Astrocyte (in vitro differentiated cells and primary cell): ENCODE data around the gene NET1. TPM values are rescaled to one million over a fixed set of nuclear protein-coding genes. Genes with fewer than 3 reads are reported as not detected.
"Not testable (repeated sequence)": the region's sequence is repeated elsewhere in the genome, so short reads cannot be mapped to it uniquely, and the experiment has no call there.

ENCODE experiments used
- DNase-seq: peaks from one replicate; pipeline ENCODE4 v3.0.0-alpha.2; 2010; ENCODE audit warnings: low read depth
- FAIRE-seq: peaks from 2 replicates; lab custom pipeline; 2011; peaks lifted over from hg19 to GRCh38; lab: Jason Lieb, UNC
- H2AFZ ChIP-seq: 2 replicates; pipeline ENCODE4 v1.6.0; 2012; ENCODE audit warnings: low read depth, low read length, inconsistent platforms
- H3K27ac ChIP-seq: 2 replicates; pipeline ENCODE4 v1.5.1; 2011; ENCODE audit warnings: low read depth, low read length, inconsistent platforms
- H3K27me3 ChIP-seq: 2 replicates; pipeline ENCODE4 v1.6.0; 2011; ENCODE audit warnings: low read length, inconsistent platforms; ENCODE audit not compliant: insufficient read depth
- H3K36me3 ChIP-seq: 2 replicates; pipeline ENCODE4 v1.5.1; 2011; ENCODE audit warnings: low read length, inconsistent platforms; ENCODE audit not compliant: insufficient read depth
- H3K4me1 ChIP-seq: 2 replicates; pipeline ENCODE4 v1.5.1; 2011; ENCODE audit warnings: low read length, inconsistent platforms; ENCODE audit not compliant: insufficient read depth
- H3K4me2 ChIP-seq: 2 replicates; pipeline ENCODE4 v1.6.0; 2012; ENCODE audit warnings: low read length, inconsistent platforms
- H3K4me3 ChIP-seq: 2 replicates; pipeline ENCODE4 v1.5.1; 2011; ENCODE audit warnings: low read depth, mild to moderate bottlenecking, low read length, inconsistent platforms; ENCODE audit not compliant: insufficient read depth
- H3K79me2 ChIP-seq: 2 replicates; pipeline ENCODE4 v1.6.0; 2012; ENCODE audit warnings: mild to moderate bottlenecking, low read length, inconsistent platforms; ENCODE audit not compliant: insufficient read depth
- H3K9ac ChIP-seq: 2 replicates; pipeline ENCODE4 v1.6.0; 2012; ENCODE audit warnings: mild to moderate bottlenecking, low read length, inconsistent platforms
- H3K9me3 ChIP-seq: 2 replicates; pipeline ENCODE4 v1.5.1; 2012; ENCODE audit warnings: low read depth, mild to moderate bottlenecking, low read length, inconsistent platforms; ENCODE audit not compliant: insufficient read depth
- H4K20me1 ChIP-seq: 2 replicates; pipeline ENCODE4 v1.6.0; 2012; ENCODE audit warnings: low read length, inconsistent platforms; ENCODE audit not compliant: insufficient read depth
- H3K27ac Mint-ChIP-seq: one replicate; pipeline ENCODE4 v1.8.0; 2021; ENCODE audit warnings: mild to moderate bottlenecking, mixed read lengths; ENCODE audit not compliant: unreplicated experiment
- H3K27me3 Mint-ChIP-seq: one replicate; pipeline ENCODE4 v1.8.0; 2021; ENCODE audit warnings: low read depth, mixed read lengths; ENCODE audit not compliant: unreplicated experiment
- H3K36me3 Mint-ChIP-seq: one replicate; pipeline ENCODE4 v1.8.0; 2021; ENCODE audit warnings: low read depth, mixed read lengths; ENCODE audit not compliant: unreplicated experiment
- H3K4me1 Mint-ChIP-seq: one replicate; pipeline ENCODE4 v1.8.0; 2021; ENCODE audit warnings: low read depth, mixed read lengths; ENCODE audit not compliant: unreplicated experiment
- H3K4me3 Mint-ChIP-seq: one replicate; pipeline ENCODE4 v1.8.0; 2021; ENCODE audit warnings: mild to moderate bottlenecking, moderate library complexity, mixed read lengths; ENCODE audit not compliant: unreplicated experiment
- H3K9me3 Mint-ChIP-seq: one replicate; pipeline ENCODE4 v1.8.0; 2021; ENCODE audit warnings: mild to moderate bottlenecking, mixed read lengths; ENCODE audit not compliant: unreplicated experiment
- CTCF ChIP-seq: IDR thresholded peaks from 2 replicates; pipeline ENCODE4 v1.5.1; 2011; ENCODE audit warnings: low read depth, mild to moderate bottlenecking, inconsistent platforms, low read length, moderate library complexity; ENCODE audit not compliant: insufficient read depth
- EZH2 ChIP-seq: IDR thresholded peaks from 2 replicates; pipeline ENCODE4 v1.6.1; 2012; ENCODE audit warnings: mild to moderate bottlenecking, low read length, inconsistent platforms; ENCODE audit not compliant: insufficient read depth
- total RNA-seq: library from RNA; stranded (reverse); gene quantifications from 2 replicates; pipeline ENCODE4 v1.2.1, GENCODE V29; 2021

NET1 gene
- total RNA-seq, 1 donor from 2014 or later, result 43.5 TPM

DNA sequence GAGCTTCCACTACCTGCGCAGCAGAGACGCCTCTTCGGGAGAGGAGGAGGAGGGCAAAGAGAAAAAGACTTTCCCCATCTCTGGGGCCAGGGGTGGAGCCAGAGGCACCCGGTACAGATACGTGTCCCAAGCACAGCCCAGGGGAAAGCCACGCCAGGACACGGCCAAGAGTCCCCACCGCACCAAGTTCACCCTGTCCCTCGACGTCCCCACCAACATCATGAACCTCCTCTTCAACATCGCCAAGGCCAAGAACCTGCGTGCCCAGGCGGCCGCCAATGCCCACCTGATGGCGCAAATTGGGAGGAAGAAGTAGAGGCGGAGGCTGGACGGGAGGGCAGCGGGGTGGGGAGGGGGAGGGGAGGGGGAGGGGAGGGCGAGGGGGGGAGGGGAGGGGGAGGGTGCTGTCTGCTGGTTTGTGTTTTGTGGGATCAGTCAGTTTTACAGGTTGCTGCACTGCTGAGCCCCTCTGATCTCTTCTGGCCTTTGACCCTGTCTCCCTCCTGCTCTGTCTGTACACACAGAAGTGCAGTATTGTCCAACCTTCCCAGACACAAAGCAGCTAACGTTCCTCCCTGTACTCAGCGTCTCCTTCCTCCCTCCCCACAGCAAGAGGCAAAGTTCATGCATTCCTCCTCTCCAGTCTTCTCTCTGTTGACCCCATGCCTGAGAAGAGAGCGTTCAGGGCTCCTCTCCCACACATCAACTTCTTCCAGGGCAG is 38.3 kb upstream of the NET1 start:
- Histone ChIP-seq H3K9me3 (peaks cover 7% of the 10 kb centered on the region), H3K36me3 (no peaks in the 10 kb centered on the region), H3K9ac (no peak overlapping the region), H3K27ac (no peak overlapping the region), H2AFZ (no peak overlapping the region), H3K4me2 (no peak overlapping the region), H3K4me3 (no peak overlapping the region), H3K4me1 (no peaks in the 10 kb centered on the region), H3K79me2 (no peaks in the 10 kb centered on the region), H3K27me3 (no peaks in the 10 kb centered on the region), H4K20me1 (no peaks in the 10 kb centered on the region)
- peaks cover 7% of the 10 kb centered on the region for H3K9me3 Mint-ChIP-seq
- FAIRE-seq, result no peak
- no peaks in the 10 kb centered on the region for H3K36me3 Mint-ChIP-seq
- peaks cover 11% of the 10 kb centered on the region for H3K27me3 Mint-ChIP-seq
- no peak overlapping the region for H3K4me3 Mint-ChIP-seq
- no peak for TF ChIP-seq CTCF
- no peak for TF ChIP-seq EZH2
- no peak for DNase-seq
- H3K27ac Mint-ChIP-seq, result no peak overlapping the region
- no peaks in the 10 kb centered on the region for H3K4me1 Mint-ChIP-seq

DNA sequence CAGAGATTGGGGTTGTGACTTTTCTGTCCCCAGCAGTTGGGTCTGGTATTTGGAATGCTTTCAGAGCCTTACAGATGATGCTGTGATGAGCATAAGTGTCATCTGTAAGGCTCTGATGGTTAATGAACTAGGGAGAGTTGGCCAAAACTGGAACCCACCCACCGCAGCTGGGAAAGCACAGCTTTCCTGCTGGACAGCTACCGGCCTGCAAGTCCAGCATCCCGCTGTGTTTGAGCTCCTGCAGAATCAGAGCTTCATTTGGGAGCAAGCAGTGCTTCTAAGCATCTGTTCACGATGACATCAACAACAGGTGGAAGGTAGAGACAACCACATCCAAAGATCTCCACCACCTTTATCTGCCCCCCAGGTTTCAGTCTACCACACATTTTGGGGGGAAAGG is 35.9 kb upstream of the NET1 start:
- Histone ChIP-seq H3K79me2 (no peaks in the 10 kb centered on the region), H4K20me1 (no peaks in the 10 kb centered on the region), H3K9ac (no peak overlapping the region), H3K27ac (no peak overlapping the region), H3K4me3 (no peak overlapping the region), H3K27me3 (no peaks in the 10 kb centered on the region), H3K4me1 (no peaks in the 10 kb centered on the region), H2AFZ (no peak overlapping the region), H3K4me2 (no peak overlapping the region), H3K9me3 (peaks cover under 1% of the 10 kb centered on the region), H3K36me3 (no peaks in the 10 kb centered on the region)
- H3K27ac Mint-ChIP-seq, result no peak overlapping the region
- H3K36me3 Mint-ChIP-seq, result no peaks in the 10 kb centered on the region
- H3K27me3 Mint-ChIP-seq, result peaks cover 9% of the 10 kb centered on the region
- no peaks in the 10 kb centered on the region for H3K4me1 Mint-ChIP-seq
- DNase-seq, result no peak
- no peak overlapping the region for H3K4me3 Mint-ChIP-seq
- no peak for FAIRE-seq
- TF ChIP-seq EZH2 (no peak), CTCF (no peak)
- H3K9me3 Mint-ChIP-seq, result peaks cover 7% of the 10 kb centered on the region

- H3K27me3 Mint-ChIP-seq, H3K4me2 ChIP-seq, H3K4me1 ChIP-seq, H3K4me3 Mint-ChIP-seq, H3K27ac ChIP-seq, DNase-seq, H2AFZ ChIP-seq, H4K20me1 ChIP-seq, H3K9me3 ChIP-seq, H3K4me1 Mint-ChIP-seq, FAIRE-seq, H3K36me3 Mint-ChIP-seq, H3K9me3 Mint-ChIP-seq, H3K79me2 ChIP-seq, H3K4me3 ChIP-seq, H3K9ac ChIP-seq, H3K27me3 ChIP-seq, H3K36me3 ChIP-seq, H3K27ac Mint-ChIP-seq: not testable (repeated sequence)
Observed at GRCh38 chr10:5379202-5379601, 33.2 kb upstream of the NET1 start.

DNA sequence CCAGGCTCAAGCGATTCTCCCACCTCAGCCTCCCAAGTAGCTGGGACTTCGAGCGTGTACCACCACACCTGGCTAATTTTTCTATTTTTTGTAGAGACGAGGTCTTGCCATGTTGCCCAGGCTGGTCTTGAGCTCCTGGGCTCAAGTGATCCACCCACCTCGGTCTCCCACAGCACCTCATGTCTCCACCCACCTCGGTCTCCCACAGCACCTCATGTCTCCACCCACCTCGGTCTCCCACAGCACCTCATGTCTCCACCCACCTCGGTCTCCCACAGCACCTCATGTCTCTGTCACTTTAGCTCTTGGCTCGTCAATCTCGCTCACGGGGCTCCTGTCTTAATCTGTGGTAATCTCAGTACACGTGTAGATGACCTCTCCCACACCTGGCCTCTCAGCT is 32.0 kb upstream of the NET1 start:
- H3K27ac Mint-ChIP-seq, H3K4me3 Mint-ChIP-seq, H3K9ac ChIP-seq, H3K9me3 ChIP-seq, H3K4me1 ChIP-seq, H3K79me2 ChIP-seq, DNase-seq, H3K27ac ChIP-seq, H3K27me3 ChIP-seq, H2AFZ ChIP-seq, FAIRE-seq, H3K9me3 Mint-ChIP-seq, H4K20me1 ChIP-seq, H3K36me3 Mint-ChIP-seq, H3K4me3 ChIP-seq, H3K4me2 ChIP-seq, H3K27me3 Mint-ChIP-seq, H3K36me3 ChIP-seq, H3K4me1 Mint-ChIP-seq: not testable (repeated sequence)
